Measurements from ENCODE around the gene ISG20. TPM values are rescaled to one million over a fixed set of nuclear protein-coding genes. Genes with fewer than 3 reads are reported as not detected.

The ISG20 gene
- polyA plus RNA-seq, 12 donors = 0.56 to 5.5 (median 1.0) TPM; not detected in 2

- DNase-seq = no peak
Observed at GRCh38 chr15:88684345-88684744, 45.5 kb downstream of the ISG20 start.

GRCh38 chr15:88686166-88686565 lies 47.4 kb downstream of the ISG20 start:
- DNase-seq = no peak

- DNase-seq = no peak
Observed at GRCh38 chr15:88688394-88688933, 49.6 kb downstream of the ISG20 start.

DNA sequence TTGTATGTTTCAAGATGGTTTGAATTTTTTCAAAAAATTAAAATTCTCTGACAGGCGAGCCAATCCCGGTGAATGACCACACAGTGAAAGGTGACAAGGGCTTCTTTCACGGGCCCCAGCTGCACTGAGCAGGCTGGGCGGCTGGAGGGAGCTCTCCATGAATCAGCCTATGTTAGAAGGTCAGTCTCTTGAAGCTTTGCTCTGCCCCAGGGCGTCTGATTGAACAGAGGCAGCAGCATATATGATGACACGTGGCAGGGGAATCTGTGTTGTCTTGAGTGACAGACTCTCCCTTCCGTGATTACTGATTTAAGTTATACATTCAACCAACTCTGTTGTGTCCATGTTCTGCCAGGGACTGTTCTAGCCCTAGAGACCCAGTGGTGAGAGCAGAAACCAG lies 51.5 kb downstream of the ISG20 start:
- no peak for DNase-seq

DNA sequence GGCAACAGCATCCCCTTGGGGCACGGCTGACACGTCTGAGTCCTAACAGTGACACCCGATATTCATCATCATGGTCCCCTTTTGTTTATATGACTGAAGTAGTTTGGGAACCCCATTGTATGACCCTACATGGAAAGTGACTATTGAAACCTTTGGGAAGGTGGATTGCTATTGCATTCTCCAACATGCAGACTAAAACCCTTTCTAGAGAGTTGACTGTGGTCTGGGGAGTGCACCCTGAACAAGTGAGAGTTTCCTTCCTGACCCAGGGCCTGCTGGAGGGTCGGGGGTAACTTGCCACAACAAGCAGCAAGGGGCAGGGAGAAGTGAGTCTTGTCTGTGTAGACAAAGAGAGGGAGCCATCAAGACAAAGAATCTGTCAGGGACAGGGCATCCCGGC lies 54.4 kb downstream of the ISG20 start:
- no peak for DNase-seq

DNA sequence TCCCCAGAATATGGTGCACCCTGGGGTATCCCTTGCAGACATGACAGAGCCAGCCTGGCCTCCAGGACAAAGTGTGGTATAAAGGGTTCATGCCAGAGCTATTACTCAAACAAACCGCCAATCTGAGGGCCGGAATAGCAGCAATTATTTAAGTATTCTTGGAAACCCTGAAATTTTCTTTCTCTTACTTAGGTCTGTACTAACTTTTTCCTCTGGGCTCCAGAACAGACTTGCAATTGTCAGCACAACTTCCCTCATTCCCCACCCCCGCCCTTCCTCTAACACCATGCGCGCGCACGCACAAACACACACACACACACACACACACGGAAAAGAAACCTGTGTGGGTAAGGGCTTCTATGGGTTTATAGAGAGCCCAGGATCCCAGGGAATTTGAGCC lies 56.3 kb downstream of the ISG20 start:
- no peak for DNase-seq

DNA sequence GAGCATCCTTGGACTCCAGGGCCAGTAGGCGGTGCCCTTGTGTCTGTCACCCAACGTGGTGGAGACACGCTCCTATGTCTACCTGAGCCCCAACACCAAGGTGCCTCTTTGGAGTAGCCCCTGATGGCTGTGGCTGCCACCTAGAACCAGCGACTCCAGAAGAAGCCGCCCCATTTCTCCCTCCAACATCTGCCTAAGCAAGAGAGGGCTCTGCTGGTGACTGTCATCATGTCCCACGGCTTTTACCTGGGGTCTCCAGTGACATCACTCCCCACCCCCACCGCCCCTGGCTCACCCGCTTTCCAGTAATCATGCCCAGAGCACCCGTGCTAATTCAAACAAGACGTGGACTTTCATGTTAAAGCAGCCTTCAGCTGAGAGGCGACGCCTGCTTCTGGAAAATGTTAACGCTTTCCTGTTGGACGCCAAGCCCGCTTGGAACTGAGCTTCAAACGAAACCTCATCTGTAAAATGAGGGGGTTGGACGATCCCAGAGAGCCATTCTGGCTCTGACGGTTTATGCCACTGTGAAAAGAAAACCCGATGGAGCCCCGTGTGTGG lies 57.0 kb downstream of the ISG20 start:
- no peak for DNase-seq

- DNase-seq = no peak
Observed at GRCh38 chr15:88696254-88696653, 57.4 kb downstream of the ISG20 start.

DNA sequence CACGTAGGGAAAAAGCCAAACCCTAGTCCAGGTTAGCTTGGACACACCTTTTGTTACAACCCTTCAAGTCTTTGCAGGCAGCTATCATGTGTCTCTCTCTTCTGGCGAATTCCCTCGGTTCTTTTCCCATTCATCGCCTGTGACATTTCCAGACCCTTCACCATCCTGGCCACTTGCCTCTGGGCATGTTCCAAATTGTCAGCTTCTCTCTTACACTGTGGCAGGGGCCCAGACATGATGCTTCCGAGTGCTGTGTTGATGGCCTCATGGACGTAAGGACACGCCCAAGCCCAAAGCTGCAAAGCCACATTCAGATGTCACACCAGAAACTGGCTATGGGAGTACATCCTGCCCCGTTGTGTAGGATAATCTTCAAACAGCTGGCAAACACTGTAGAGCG lies 58.5 kb downstream of the ISG20 start:
- no peak for DNase-seq

GRCh38 chr15:88699861-88700260 lies 61.0 kb downstream of the ISG20 start:
- DNase-seq = no peak

DNA sequence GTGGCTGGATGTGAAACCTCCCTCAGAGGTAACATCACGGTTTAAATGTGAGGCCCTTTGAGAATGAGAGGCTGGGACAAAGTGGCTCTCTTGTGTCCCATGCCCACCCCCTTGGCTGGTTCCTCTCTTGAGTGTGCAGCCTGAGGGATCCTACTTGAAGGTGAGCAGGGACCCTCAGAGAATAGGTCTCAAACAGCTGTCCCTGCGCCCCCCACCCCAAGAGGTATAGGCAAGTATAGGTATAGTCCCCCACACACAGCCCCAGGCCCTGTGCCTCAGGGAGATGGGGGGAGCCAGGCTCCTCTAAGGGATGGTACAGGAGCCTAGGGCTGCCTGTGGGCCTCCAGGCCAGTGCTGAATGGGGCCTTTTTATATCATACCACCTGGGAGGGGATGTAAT lies 61.9 kb downstream of the ISG20 start:
- no peak for DNase-seq

DNA sequence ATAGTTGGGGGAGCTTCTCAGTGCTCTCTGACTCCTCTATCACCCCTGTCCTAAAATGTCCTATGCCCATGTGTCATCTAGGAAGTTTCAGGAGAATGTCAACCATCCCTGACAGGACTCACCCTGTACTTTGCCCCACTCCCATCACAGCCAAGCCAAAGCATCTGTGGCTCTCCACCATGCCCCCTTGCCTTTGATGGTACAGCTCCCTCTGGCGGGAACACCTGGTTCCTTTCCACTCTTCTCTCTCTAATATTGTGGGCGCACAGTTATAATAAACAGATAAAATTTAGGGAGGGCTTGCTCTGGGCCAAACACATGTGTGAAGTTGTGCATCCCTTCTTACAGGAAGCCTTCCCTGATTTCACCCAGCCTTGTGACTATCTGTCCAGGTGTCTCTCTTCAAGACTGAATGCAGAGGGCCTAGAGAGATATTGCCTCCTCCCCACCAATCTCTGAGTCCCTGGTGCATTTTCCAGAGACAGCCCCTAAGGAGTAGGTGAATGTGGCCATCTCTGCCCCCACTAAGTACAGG lies 62.8 kb downstream of the ISG20 start:
- DNase-seq = no peak

- DNase-seq = no peak
Observed at GRCh38 chr15:88702983-88703382, 64.2 kb downstream of the ISG20 start.

GRCh38 chr15:88703533-88703932 lies 64.7 kb downstream of the ISG20 start:
- DNase-seq = no peak

GRCh38 chr15:88704791-88705768 lies 66.3 kb downstream of the ISG20 start:
- DNase-seq = peak; percentile 77

DNA sequence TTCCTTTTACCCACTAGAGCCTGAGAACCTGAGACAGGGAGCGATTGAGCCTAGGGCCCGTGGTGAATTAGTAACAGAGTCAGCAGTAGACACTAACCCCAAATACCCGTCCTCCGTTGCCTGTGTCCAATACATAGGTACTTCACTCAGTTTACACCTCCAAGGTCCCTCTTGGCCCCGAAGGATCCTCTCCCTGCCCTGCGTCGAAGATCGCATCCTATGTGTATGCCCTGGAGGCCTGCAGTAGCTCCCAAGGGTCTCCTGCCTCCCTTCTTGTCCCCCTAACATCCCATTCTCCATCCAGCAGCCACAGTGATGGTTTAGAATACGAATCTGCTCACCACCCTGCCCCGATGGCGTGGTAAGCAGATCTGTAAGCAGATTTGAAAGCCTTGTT lies 67.0 kb downstream of the ISG20 start:
- DNase-seq = no peak

Other genes with a start within 250 kb of the ISG20 start
- gene MRPL46, start 171.6 kb upstream of the ISG20 start, polyA plus RNA-seq (ENCODE audit: insufficient read length in 12 of 12) = 10 to 100 TPM in 11 of 12 donors, not detected in 1; 17.3 to 25.8 (median 23.4) TPM
- gene MRPS11, start 171.3 kb upstream of the ISG20 start, polyA plus RNA-seq (ENCODE audit: insufficient read length in 12 of 12) = 10 to 100 TPM in 11 of 12 donors, not detected in 1; 41.1 to 58.2 (median 43.4) TPM
- gene DET1, start 92.3 kb upstream of the ISG20 start, polyA plus RNA-seq (ENCODE audit: insufficient read length in 12 of 12) = 10 to 100 TPM in 7 of 12 donors, 1 to 10 TPM in 4, not detected in 1; 4.7 to 13.4 (median 10.4) TPM
- 1 to 10 TPM in 11 of 12 donors, not detected in 1; 3.2 to 6.2 (median 5.0) TPM for gene AEN, start 17.7 kb upstream of the ISG20 start, polyA plus RNA-seq (ENCODE audit: insufficient read length in 12 of 12)
- gene ACAN, start 164.4 kb downstream of the ISG20 start, polyA plus RNA-seq (ENCODE audit: insufficient read length in 12 of 12) = 10 to 100 TPM in 4 of 12 donors, 1 to 10 TPM in 7, not detected in 1; 1.3 to 18.6 (median 6.0) TPM

Data from muscle of arm (tissue), 12 donors.